Body of pancreas (tissue), 4 donors: ENCODE measurements around the gene MXRA7. TPM values are rescaled to one million over a fixed set of nuclear protein-coding genes. Genes with fewer than 3 reads are reported as not detected.

Experiments
- ATAC-seq: fragments of 150-250 bp; one replicate; pipeline ENCODE4 v1.9.1; 2016
- DNase-seq, 4 donors: peaks; one replicate each; pipeline ENCODE4 v3.0.0-alpha.2; 2019
- H3K27ac ChIP-seq, 4 donors: fragments of 200-600 bp; sonication (generic); 1 replicate in 3 of 4; 2 replicates in 1 of 4; pipeline versions ENCODE4 v1.5.1 to v1.6.1; 2016 to 2019; ENCODE audit warnings: mild to moderate bottlenecking in 1 of 4, mixed read lengths in 1 of 4, moderate library complexity in 1 of 4
- H3K27me3 ChIP-seq, 2 donors: fragments of 200-600 bp; sonication (generic); one replicate each; pipeline ENCODE4 v1.6.0; 2016; ENCODE audit warnings: mild to moderate bottlenecking in 1 of 2
- H3K36me3 ChIP-seq, 2 donors: fragments of 200-600 bp; sonication (generic); replicated peaks in 1 of 2; 2 replicates each; pipeline ENCODE4 v1.5.1; 2016; ENCODE audit warnings: low read depth in 2 of 2; ENCODE audit not compliant: insufficient read depth in 1 of 2
- H3K4me1 ChIP-seq: fragments of 200-600 bp; sonication (generic); one replicate; pipeline ENCODE4 v1.6.0; 2016
- H3K4me3 ChIP-seq, 2 donors: fragments of 200-600 bp; sonication (generic); 1 replicate in 1 of 2; 2 replicates in 1 of 2; pipeline ENCODE4 v1.5.1; 2016 to 2019
- H3K9me3 ChIP-seq, 3 donors: fragments of 200-600 bp; sonication (generic); 1 replicate in 2 of 3; 2 replicates in 1 of 3; pipeline ENCODE4 v1.5.1; 2016
- CTCF ChIP-seq, 7 experiments: fragments of 450-650 bp in 4 of 7; fragments of 200-600 bp in 3 of 7; sonication (generic) in 3 of 7; IDR thresholded peaks; one replicate each; pipeline ENCODE4 v1.5.1; 2016 to 2019; ENCODE audit warnings: antibody characterized with exemption in 7 of 7
- POLR2A ChIP-seq, 3 donors: fragments of 450-650 bp; IDR thresholded peaks; one replicate each; pipeline ENCODE4 v1.6.1; 2016; ENCODE audit warnings: antibody characterized with exemption in 3 of 3, mild to moderate bottlenecking in 2 of 3
- WGBS, 2 donors: methylation state at CpG; one replicate each; pipeline ENCODE4 v1.1.5; 2017; 5-methylcytosine and 5-hydroxymethylcytosine counted together
- intact Hi-C: fragments of 100-400 bp; cut with DNase I; formaldehyde crosslinking; loops from one replicate; pipeline ENCODE4 v1.15.1; 2023
- total RNA-seq, 2 donors: library from RNA; depleted of rRNA; stranded (reverse); fragments of >200 nt; gene quantifications; one replicate each; pipeline ENCODE4 v1.1.0, GENCODE V29; 2016

MXRA7 gene
- total RNA-seq, 2 donors from 2014 or later = 71.9 to 87.4 TPM

DNA sequence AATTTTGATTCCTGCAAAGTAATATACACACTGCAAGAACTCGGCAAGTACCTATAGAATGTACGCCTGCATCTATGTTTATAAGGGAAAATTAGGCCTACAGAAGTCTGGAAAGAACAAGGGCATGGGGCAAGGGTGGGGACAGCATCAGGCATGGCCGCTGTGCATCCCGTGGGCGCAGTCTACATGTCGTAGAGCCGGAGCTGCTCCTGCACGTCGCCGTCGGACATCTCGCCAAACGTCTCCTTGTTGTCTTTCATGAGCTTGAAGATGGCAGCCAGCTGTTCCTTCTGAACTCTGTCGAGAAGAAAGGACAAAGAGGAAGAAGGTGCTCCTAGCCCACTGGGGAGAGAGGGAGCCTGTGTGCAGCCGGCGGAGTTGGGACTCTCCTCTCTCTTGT is 33.4 kb downstream of the MXRA7 start:
- Histone ChIP-seq H3K27me3 (no peaks in the 10 kb centered on the region), H3K4me1 (peaks cover 11% of the 10 kb centered on the region), H3K4me3 (no peak overlapping the region), H3K27ac (no peak overlapping the region), H3K9me3 (no peaks in the 10 kb centered on the region), H3K36me3 (peaks cover 0 to 3% of the 10 kb centered on the region in 2 donors)
- DNase-seq = no peak
- 88 to 91% methylated on average over 16 of the region's 16 CpGs for WGBS, 2 donors
- TF ChIP-seq CTCF (IDR thresholded peaks at IDR 0.05) (no peak), POLR2A (IDR thresholded peaks at IDR 0.05) (no peak)
- intact Hi-C loops = no loop called here
- ATAC-seq = no peak

DNA sequence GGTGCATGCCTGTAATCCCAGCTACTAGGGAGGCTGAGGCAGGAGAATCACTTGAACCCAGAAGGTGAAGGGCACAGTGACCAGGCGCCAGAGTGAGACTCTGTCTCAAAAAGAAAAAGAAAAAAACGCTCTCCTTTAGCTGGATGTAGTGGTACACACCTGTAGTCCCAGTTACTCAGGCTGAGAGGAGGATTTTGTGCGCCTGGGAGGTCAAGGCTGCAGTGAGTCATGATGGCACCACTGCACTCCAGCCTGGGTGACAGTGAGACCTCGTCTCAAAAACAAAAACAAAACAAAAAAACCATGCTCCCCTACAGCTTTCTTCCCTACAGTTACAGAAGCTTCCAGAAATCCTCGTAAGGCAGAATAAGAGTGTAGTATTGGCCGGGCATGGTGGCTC is 34.1 kb downstream of the MXRA7 start:
- no peaks in the 10 kb centered on the region for H3K9me3 ChIP-seq
- 79 to 92% methylated on average over 6 of the region's 6 CpGs for WGBS, 2 donors
- H3K4me3 ChIP-seq = no peak overlapping the region
- ATAC-seq (no peak), DNase-seq (no peak)
- H3K4me1 ChIP-seq = peaks cover 12% of the 10 kb centered on the region
- H3K36me3 ChIP-seq = peaks cover 0 to 3% of the 10 kb centered on the region in 2 donors
- intact Hi-C loops = no loop called here
- H3K27me3 ChIP-seq = no peaks in the 10 kb centered on the region
- TF ChIP-seq POLR2A (IDR thresholded peaks at IDR 0.05) = no peak
- no peak for TF ChIP-seq CTCF (IDR thresholded peaks at IDR 0.05)
- no peak overlapping the region for H3K27ac ChIP-seq

- Histone ChIP-seq H3K4me3 (no peak overlapping the region), H3K4me1 (peaks cover 17% of the 10 kb centered on the region), H3K27me3 (no peaks in the 10 kb centered on the region), H3K9me3 (no peaks in the 10 kb centered on the region), H3K27ac (no peak overlapping the region), H3K36me3 (peaks cover 0 to 2% of the 10 kb centered on the region in 2 donors)
- intact Hi-C loops = no loop called here
- TF ChIP-seq POLR2A (IDR thresholded peaks at IDR 0.05) (no peak), CTCF (IDR thresholded peaks at IDR 0.05) (no peak)
- WGBS, 2 donors = 89 to 93% methylated on average over 6 of the region's 6 CpGs
- ATAC-seq (no peak), DNase-seq (no peak)
These were observed 35.1 kb downstream of the MXRA7 start for GRCh38 chr17:76675648-76676047.

- Histone ChIP-seq H3K4me1 (peaks cover 27% of the 10 kb centered on the region), H3K27me3 (no peaks in the 10 kb centered on the region), H3K9me3 (no peaks in the 10 kb centered on the region), H3K36me3 (no peaks in the 10 kb centered on the region), H3K27ac (no peak overlapping the region), H3K4me3 (no peak overlapping the region)
- intact Hi-C loops = no loop called here
- DNase-seq = no peak
- no peak for ATAC-seq
- WGBS, 2 donors = 88 to 96% methylated on average over 5 of the region's 5 CpGs
- no peak for TF ChIP-seq POLR2A (IDR thresholded peaks at IDR 0.05)
These were observed 36.2 kb downstream of the MXRA7 start for GRCh38 chr17:76674600-76674999.

GRCh38 chr17:76673729-76674128 is 37.0 kb downstream of the MXRA7 start:
- Histone ChIP-seq H3K36me3 (no peaks in the 10 kb centered on the region), H3K4me3 (no peak overlapping the region), H3K27me3 (no peaks in the 10 kb centered on the region), H3K9me3 (no peaks in the 10 kb centered on the region), H3K4me1 (peaks cover 30% of the 10 kb centered on the region), H3K27ac (no peak overlapping the region)
- intact Hi-C loops = no loop called here
- TF ChIP-seq POLR2A (IDR thresholded peaks at IDR 0.05) (no peak), CTCF (IDR thresholded peaks at IDR 0.05) (no peak)
- no peak for ATAC-seq
- no peak for DNase-seq
- 66 to 74% methylated on average over 5 of the region's 5 CpGs for WGBS, 2 donors
